ENCODE results near the gene SCN2B.
"Not testable (repeated sequence)": the region's sequence is repeated elsewhere in the genome, so short reads cannot be mapped to it uniquely, and the experiment has no call there.

Gene SCN2B

DNA sequence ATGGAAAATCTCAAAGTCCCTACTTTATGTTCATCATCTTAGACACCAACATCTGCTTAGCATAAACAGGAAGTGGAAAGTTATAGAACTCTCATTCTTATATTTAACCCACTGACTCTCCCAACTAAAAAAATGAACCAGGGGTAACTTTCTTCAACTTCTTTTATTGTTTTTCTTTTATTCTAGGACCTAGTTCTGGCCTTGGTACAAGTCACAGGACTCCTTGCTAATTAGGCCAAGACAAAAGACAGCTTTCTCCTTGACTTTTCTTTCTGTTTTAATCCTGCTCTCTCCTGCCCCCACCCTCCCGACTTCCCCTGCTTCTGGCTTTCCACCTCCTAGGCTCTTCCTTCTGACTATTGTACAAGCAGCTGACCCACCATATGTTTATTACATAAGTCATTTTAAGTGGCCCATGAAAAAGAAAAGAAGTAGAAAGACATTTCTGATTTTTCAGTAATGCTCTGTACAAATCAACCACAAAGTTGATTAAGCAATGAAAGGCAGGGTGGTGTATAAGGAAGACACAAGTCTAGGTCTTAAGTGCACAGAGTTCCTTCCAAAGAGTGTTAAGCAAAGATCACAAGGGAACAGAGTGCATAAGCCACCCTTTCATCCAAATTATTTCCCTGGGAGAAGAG lies 30.1 kb upstream of the SCN2B start:
- no peak for DNase-seq

GRCh38 chr11:118205606-118206378 lies 29.4 kb upstream of the SCN2B start:
- DNase-seq = no peak

DNA sequence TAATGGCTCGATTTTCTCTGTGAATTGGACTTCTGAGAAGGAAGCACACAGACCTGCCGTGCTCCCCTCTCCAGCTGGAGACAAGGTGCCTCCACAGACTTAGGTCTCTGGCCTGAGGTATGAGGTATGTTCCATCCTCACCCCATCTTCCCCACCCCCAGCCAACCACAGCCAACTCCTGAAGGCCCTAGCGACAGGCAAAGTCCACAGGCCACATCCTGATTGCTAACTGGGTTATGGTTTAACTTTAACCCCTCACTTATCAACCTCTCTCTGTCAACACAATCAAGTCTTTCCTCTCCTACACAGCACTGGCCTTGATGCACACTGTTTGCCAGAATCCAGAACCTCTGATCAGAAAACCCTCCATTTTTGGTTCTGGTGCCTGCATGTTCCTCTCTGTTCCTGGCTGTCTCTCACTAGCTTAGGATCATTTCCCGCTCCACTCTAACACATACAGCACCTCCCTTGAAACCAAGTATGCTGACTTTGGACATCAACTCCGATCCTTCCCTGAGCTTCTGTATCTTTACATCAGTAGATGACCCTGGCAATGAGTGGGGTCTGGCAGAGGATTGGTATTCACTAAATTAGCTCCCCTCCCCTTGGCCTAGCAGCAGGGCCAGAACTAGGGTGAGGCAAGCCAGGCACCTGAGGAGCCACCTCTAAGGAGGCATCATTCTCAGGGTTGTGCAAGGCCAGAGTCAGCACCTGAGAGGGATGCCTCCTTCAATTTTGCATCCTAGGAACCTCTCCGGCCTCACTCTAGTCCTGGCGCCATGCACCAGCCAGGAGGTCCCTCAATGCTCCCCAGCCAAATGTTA lies 26.4 kb upstream of the SCN2B start:
- DNase-seq = no peak

DNA sequence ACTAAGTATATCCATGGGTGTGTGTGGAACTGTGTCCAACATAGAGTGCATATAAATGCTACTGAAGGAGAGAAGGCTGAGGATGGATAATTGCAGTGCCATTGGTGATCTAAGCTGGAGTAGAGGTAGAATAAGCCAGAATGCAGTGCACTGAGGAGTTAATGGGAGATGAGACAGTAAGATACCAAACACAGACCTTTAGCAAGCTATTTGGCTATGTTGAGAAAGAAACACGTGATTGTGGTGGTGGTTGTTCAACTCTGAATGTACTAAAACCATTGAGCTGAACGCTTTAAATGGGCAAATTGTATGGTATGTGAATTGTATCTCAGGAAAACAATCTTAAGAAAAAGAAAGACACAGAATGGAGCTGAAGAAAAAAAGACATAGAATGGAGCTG lies 25.5 kb upstream of the SCN2B start:
- DNase-seq = no peak

GRCh38 chr11:118200901-118201680 lies 24.7 kb upstream of the SCN2B start:
- DNase-seq = no peak

DNA sequence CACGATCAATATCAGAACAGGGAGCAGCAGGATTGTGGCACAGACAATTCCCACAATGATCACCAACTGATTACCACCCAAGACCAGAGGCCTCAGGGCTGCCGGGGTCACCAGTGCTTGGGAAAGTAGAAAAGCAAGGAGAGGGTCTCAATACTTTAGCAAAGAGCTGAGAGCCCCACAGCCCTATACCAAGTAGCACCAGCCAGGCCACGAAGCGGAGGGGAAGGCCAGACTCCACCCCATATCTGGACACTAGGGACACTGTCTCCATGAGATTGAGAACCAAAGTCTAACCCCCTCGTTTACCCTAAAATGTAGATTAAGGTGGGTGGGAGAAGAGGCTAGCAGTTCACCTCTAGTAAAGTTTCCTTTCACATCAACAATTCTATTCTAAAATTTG lies 24.1 kb upstream of the SCN2B start:
- no peak for DNase-seq

GRCh38 chr11:118199135-118199534 lies 22.7 kb upstream of the SCN2B start:
- DNase-seq = no peak

GRCh38 chr11:118198370-118198769 lies 21.9 kb upstream of the SCN2B start:
- peak; percentile 67 for DNase-seq

DNA sequence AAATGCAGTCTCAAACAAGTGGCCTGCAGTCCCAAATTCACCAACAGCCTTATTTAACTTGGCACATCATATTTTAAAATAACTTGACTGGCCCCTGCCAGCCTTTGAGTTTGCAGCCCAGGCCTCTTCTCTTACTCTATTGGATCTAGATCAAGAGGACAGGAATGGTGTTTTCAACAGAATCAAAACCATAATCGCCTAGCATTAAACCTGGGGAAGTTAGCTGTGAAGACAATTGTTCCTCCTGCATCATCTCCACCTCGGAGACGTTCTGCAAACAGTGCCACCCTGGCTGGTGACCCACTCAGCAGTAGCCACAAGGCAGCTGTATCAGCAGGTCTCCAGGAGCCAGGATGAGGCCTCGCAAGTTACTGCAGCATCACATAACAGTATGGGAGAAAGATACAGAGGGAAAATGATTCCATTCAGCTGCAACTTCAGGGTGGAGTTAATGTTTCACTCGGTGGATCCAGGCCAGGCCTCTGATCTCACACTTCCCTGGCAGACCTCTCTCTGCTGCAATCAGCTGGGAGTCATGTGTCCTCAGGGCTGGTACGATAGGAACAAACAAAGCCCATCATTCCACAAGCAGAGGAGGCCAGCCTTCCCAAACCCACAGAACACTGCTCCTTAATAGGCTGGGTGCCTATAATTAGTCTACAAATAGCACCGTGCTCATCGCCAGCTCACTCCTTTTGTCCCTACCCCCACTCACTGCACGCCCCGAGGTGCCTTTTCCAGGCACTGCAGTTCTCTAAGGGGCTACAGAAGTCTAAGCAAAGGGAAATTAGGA lies 18.6 kb upstream of the SCN2B start:
- no peak for DNase-seq

DNA sequence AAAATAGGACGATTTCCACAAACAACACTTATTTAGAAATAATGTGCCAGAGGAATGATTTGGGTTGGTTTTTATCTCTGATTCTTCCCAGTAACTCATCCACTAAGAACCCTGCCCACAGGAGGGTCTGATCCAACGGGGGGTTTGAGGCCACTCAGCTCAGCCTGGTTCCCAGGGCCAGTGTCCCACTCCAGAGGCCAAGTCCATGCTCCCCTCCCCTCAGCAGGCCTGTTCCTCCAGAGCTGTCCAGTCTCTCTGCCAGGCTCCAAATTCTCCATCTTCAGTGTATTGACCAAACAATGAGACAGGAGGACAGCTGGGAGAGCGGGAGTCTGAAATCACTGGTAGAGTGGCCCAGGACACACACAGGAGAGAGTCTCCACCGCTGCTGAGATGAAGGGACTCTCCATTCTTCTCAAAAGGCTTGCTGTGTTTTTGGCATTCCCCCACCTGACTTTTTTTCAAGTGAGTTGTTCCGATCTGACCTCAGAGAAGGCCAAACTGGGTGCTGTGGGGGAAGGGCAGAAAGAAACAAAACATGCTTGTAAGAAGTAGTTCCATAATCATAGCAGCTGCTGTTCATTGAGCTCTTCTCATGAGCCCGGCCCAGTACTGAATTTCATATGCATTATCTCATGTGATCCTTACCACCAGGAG lies 17.6 kb upstream of the SCN2B start:
- no peak for DNase-seq

DNA sequence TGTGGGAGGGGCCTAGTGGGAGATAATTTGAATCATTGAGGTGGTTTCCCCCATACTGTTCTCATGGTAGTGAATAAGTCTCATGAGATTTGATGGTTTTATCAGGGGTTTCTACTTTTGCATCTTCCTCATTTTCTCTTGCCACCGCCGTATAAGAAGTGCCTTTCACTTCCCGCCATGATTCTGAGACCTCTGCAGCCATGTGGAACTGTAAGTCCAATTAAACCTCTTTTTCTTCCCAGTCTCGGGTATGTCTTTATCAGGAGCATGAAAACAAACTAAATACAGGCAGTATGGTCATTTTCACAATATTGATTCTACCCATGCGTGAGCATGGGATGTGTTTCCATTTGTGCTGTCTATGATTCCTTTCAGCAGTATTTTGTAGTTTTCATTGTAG lies 16.4 kb upstream of the SCN2B start:
- DNase-seq = not testable (repeated sequence)

GRCh38 chr11:118190942-118191506 lies 14.6 kb upstream of the SCN2B start:
- DNase-seq = not testable (repeated sequence)

DNA sequence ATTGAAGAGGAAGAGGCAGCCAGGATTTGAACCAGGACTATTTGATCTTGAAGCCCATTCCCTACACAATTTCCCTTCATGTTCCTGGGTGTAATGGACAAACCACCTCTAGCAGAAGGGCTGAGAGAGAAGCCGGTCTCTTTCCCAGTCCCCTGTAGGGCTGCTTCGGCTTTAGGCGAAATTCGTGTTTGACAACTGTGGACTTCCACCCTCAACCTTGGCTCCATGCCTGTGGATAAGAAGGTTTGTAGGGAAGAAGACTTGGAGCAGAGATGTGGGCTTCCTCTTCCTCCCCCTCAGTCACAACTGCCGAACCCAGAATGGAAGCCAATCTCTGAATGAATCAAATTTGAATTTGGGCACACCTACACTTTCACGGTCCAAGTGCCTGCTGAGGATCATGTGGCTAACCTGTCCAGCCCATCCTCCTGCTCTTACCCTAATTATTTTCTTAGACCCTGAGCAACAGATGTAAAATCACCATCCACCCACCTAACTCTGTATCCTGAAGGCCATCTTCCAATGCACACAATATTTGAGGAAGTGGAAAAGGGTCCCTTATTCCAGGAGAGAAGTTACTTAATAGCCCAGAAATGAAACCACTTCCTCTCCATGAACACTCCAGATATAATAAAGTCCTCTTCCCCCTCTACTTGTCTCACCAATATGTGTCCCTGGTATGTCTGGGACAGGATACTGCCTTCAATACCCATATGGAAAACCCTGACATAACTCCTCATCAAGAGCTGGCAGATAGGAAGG lies 10.1 kb upstream of the SCN2B start:
- DNase-seq = no peak

DNA sequence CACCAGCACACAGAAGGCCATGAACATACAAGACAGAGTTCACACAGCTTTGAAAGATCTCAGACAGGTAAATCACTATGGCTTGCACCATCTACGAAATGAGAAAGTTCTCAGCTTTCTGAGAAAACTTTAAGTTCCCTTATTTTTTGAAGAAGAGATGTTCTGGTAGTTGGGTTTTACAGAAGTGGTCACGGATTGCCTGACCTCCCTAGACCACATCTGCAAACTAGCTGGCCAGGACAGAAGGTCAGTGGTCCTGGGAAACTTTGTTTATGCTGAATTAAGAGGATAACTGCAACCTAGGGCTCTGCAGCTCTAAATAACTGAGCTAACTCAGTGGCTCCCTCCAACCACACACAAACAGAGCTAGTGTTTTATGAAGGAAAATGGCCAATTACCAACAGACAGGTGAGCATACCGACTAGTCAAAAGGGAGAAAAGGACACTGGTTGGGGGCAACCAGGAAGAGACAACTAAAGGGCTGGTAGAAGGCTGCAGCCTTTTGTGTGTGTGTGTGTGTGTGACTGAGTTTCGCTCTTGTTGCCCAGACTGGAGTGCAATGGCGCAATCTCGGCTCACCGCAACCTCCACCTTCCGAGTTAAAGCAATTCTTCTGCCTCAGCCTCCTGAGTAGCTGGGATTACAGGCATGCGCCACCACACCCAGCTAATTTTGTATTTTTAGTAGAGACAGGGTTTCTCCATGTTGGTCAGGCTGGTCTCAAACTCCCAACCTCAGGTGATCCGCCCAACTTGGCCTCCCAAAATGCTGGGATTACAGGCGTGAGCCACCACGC lies 8.5 kb upstream of the SCN2B start:
- no peak for DNase-seq

- DNase-seq = not testable (repeated sequence)
Observed at GRCh38 chr11:118183691-118184090, 7.3 kb upstream of the SCN2B start.

DNA sequence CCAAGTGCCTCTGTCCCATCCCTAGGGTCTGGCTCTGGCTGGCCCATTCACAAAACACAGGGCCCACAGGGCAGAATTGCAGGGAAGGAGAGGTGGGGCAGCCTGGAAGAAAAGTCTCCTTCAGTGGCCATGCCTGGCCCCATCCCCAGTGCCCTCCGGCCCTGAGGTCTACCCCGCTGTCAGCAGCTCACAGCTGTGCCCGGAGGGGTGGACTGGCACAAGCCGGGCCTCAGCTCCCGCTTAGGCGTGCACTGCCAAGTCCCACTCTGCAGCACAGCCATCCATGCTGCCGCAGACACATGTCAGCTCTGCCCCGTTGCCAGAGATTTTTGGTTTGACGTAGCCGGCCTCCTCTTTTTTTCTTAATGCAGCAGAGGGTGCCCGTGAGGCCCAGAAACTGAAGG lies 3.9 kb upstream of the SCN2B start:
- DNase-seq = no peak

DNA sequence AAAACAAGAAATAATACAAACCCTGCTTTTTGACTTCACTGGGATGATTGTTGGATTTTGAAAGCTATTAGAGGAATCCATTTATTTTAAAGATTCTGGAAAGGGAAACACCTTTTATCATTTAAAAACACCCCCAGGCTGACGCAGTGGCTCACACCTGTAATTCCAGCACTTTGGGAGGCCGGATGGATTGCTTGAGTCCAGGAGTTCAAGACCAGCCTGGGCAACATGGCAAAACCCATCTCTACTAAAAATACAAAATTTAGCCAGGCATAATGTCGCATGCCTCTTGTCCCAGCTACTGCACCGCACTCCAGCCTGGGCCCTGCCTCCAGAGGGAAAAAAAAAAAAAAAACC lies 317 bp upstream of the SCN2B start:
- no peak for DNase-seq

DNA sequence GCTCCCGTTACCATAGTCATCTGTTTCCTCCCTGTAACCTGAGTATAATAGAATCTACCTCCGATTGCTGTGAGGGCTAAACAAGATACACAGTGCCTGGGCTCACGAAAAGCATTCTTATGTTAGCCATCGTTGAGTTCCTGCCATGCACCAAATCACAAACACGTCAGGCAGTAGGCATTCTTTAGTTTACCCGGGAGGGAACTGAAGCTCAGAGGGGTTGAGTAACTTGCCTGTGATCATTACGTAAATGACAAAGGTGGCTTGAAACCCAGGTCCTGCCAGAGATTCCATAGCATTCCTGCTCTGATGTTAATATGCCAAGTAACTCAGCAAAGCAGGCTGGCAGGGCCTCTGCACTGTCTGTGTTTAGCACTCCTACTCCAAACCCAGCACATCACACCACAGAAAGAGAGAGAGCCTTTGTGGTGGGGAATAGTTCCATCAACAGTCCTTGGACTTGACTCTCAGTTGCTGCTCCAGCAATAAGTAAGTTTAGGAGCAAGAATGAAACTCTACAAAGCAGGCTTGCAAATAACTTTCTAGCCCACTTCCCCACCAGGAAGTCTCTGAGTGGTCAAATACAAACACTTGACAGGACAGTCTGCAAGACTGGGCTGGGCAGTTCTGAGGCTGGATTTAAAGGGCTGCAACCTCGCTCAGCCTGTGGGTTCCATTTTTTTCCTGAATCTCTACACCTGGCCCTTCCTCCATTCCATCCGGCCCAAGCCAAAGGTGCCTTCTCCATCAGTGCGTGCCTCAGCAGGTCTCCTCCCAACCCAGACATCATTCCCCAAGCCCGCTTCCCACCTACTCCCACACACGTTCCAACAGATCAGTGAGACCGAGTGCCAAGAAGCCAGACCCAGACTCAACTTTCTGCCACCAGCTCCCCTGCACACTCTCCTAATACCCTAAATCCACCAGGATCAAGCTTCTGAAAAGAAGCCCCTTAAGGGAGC lies 1.1 kb downstream of the SCN2B start:
- no peak for DNase-seq

Measured in NCI-H774 (cell line).